ENCODE measurements around the gene TUBGCP6. TPM values are rescaled to one million over a fixed set of nuclear protein-coding genes. Genes with fewer than 3 reads are reported as not detected.
A peak's percentile ranks its signal among the peaks of the same experiment; 100 is the strongest.

The TUBGCP6 gene
- total RNA-seq, 1 donor from 2014 or later = 26.3 TPM

GRCh38 chr22:50173311-50173982 lies 71.4 kb downstream of the TUBGCP6 start:
- Mint-ChIP-seq H3K4me1 (ENCODE audit: low read depth, unreplicated experiment) (no peaks in the 10 kb centered on the region), H3K27me3 (ENCODE audit: low read depth, unreplicated experiment) (peaks cover 24% of the 10 kb centered on the region), H3K4me3 (ENCODE audit: unreplicated experiment) (no peak overlapping the region), H3K27ac (ENCODE audit: unreplicated experiment) (no peak overlapping the region), H3K36me3 (ENCODE audit: low read depth, unreplicated experiment) (peaks cover 2% of the 10 kb centered on the region), H3K9me3 (ENCODE audit: unreplicated experiment) (no peaks in the 10 kb centered on the region)
- Histone ChIP-seq H3K27ac (ENCODE audit: low read depth, low read length) (no peak overlapping the region), H3K79me2 (ENCODE audit: insufficient read depth, low read length) (no peaks in the 10 kb centered on the region), H3K36me3 (ENCODE audit: insufficient read depth, low read length) (no peaks in the 10 kb centered on the region), H3K4me2 (ENCODE audit: low read length) (no peak overlapping the region), H3K4me3 (ENCODE audit: insufficient read depth, low read depth, low read length) (no peak overlapping the region), H2AFZ (ENCODE audit: low read depth, low read length) (no peak overlapping the region), H3K9me3 (ENCODE audit: insufficient read depth, low read depth, low read length) (no peaks in the 10 kb centered on the region), H3K27me3 (ENCODE audit: insufficient read depth, low read length) (peaks cover 8% of the 10 kb centered on the region), H4K20me1 (ENCODE audit: insufficient read depth, low read length) (no peaks in the 10 kb centered on the region), H3K4me1 (ENCODE audit: insufficient read depth, low read length) (no peaks in the 10 kb centered on the region), H3K9ac (ENCODE audit: low read length) (no peak overlapping the region)
- FAIRE-seq (no peak), DNase-seq (ENCODE audit: low read depth) (no peak)
- no peak for TF ChIP-seq EZH2 (IDR thresholded peaks at IDR 0.05; ENCODE audit: insufficient read depth, low read length)
- TF ChIP-seq CTCF (IDR thresholded peaks at IDR 0.05; ENCODE audit: insufficient read depth, low read depth, low read length) = no peak

DNA sequence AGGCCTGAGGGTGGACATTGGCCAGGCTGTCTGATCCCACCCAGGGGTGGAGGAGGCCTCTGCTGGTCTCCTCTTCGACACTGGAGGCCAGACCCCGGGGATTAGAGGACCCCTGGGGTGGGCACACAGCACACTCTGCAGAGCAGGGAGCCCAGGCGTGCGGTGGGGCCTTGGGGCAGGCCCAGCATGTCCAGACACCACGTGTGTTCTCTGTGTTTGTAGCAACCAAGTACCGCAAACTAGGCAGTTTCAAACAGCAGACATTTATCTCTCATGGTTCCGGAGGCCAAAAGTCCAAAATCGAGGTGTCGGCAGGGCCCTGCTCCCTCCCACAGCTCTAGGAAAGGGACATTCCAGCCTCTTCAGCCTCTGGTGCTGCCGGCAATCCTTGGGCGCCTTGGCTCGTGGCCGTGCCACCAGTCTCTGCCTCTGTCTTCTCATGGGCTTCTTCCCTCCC lies 72.8 kb downstream of the TUBGCP6 start:
- H3K4me3 ChIP-seq (ENCODE audit: insufficient read depth, low read depth, low read length) = no peak overlapping the region
- no peaks in the 10 kb centered on the region for H3K9me3 ChIP-seq (ENCODE audit: insufficient read depth, low read depth, low read length)
- H4K20me1 ChIP-seq (ENCODE audit: insufficient read depth, low read length) = no peaks in the 10 kb centered on the region
- H2AFZ ChIP-seq (ENCODE audit: low read depth, low read length) = no peak overlapping the region
- Mint-ChIP-seq H3K36me3 (ENCODE audit: low read depth, unreplicated experiment) (peaks cover 1% of the 10 kb centered on the region), H3K4me3 (ENCODE audit: unreplicated experiment) (peak overlapping the region; percentile 57), H3K27me3 (ENCODE audit: low read depth, unreplicated experiment) (peaks cover 23% of the 10 kb centered on the region), H3K4me1 (ENCODE audit: low read depth, unreplicated experiment) (no peaks in the 10 kb centered on the region), H3K27ac (ENCODE audit: unreplicated experiment) (no peak overlapping the region), H3K9me3 (ENCODE audit: unreplicated experiment) (no peaks in the 10 kb centered on the region)
- FAIRE-seq (no peak), DNase-seq (ENCODE audit: low read depth) (no peak)
- no peak overlapping the region for H3K4me2 ChIP-seq (ENCODE audit: low read length)
- TF ChIP-seq CTCF (IDR thresholded peaks at IDR 0.05; ENCODE audit: insufficient read depth, low read depth, low read length) = no peak
- TF ChIP-seq EZH2 (IDR thresholded peaks at IDR 0.05; ENCODE audit: insufficient read depth, low read length) = no peak
- peaks cover 8% of the 10 kb centered on the region for H3K27me3 ChIP-seq (ENCODE audit: insufficient read depth, low read length)
- no peaks in the 10 kb centered on the region for H3K79me2 ChIP-seq (ENCODE audit: insufficient read depth, low read length)
- no peak overlapping the region for H3K27ac ChIP-seq (ENCODE audit: low read depth, low read length)
- no peaks in the 10 kb centered on the region for H3K36me3 ChIP-seq (ENCODE audit: insufficient read depth, low read length)
- H3K9ac ChIP-seq (ENCODE audit: low read length) = no peak overlapping the region
- H3K4me1 ChIP-seq (ENCODE audit: insufficient read depth, low read length) = no peaks in the 10 kb centered on the region

DNA sequence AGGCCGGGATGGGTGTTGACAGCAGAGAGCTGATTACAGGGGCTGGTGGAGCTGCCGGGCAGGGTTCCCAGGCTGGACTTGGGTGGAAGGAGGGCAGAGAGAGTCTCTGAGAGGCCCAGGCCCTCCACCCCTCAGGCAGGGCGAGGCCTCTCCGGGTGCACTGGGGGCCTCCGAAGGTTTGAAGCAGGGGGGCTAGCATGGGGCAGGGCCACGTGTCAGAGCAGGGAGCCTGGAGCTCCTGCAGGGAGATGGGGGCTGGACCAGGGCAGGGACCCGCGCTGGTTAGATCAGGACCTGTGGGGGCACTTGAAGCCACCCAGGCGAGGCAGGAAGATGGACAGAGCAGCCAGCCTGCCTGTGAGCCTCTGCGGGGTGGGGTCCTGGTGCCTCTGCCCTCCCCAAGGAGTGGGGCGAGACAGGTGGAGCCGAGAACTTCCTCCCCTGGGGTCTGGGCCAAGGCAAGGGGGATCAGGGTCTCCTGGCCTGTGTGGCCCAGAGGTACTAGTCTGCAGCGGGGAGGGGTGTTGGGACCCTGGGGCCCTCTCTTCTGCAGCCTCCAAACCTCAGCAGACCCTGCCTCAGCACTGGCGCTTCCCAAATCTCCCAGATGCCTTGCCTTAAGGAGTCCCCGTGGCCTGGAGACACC lies 73.4 kb downstream of the TUBGCP6 start:
- Histone ChIP-seq H3K4me1 (ENCODE audit: insufficient read depth, low read length) (no peaks in the 10 kb centered on the region), H2AFZ (ENCODE audit: low read depth, low read length) (no peak overlapping the region), H3K36me3 (ENCODE audit: insufficient read depth, low read length) (no peaks in the 10 kb centered on the region), H3K4me3 (ENCODE audit: insufficient read depth, low read depth, low read length) (no peak overlapping the region), H3K79me2 (ENCODE audit: insufficient read depth, low read length) (no peaks in the 10 kb centered on the region), H3K4me2 (ENCODE audit: low read length) (peak overlapping the region; percentile 76), H4K20me1 (ENCODE audit: insufficient read depth, low read length) (no peaks in the 10 kb centered on the region), H3K27ac (ENCODE audit: low read depth, low read length) (no peak overlapping the region), H3K9me3 (ENCODE audit: insufficient read depth, low read depth, low read length) (no peaks in the 10 kb centered on the region), H3K27me3 (ENCODE audit: insufficient read depth, low read length) (peaks cover 8% of the 10 kb centered on the region), H3K9ac (ENCODE audit: low read length) (no peak overlapping the region)
- FAIRE-seq = no peak
- no peak for DNase-seq (ENCODE audit: low read depth)
- TF ChIP-seq EZH2 (IDR thresholded peaks at IDR 0.05; ENCODE audit: insufficient read depth, low read length) = no peak
- no peak for TF ChIP-seq CTCF (IDR thresholded peaks at IDR 0.05; ENCODE audit: insufficient read depth, low read depth, low read length)
- Mint-ChIP-seq H3K4me1 (ENCODE audit: low read depth, unreplicated experiment) (no peaks in the 10 kb centered on the region), H3K36me3 (ENCODE audit: low read depth, unreplicated experiment) (no peaks in the 10 kb centered on the region), H3K27ac (ENCODE audit: unreplicated experiment) (no peak overlapping the region), H3K27me3 (ENCODE audit: low read depth, unreplicated experiment) (peaks cover 23% of the 10 kb centered on the region), H3K4me3 (ENCODE audit: unreplicated experiment) (peak overlapping the region; percentile 83), H3K9me3 (ENCODE audit: unreplicated experiment) (no peaks in the 10 kb centered on the region)
